Measurements from ENCODE around the gene ISM1. TPM values are rescaled to one million over a fixed set of nuclear protein-coding genes. Genes with fewer than 3 reads are reported as not detected.

The ISM1 gene
- total RNA-seq, 1 experiment from 2014 or later = 0.20 TPM

DNA sequence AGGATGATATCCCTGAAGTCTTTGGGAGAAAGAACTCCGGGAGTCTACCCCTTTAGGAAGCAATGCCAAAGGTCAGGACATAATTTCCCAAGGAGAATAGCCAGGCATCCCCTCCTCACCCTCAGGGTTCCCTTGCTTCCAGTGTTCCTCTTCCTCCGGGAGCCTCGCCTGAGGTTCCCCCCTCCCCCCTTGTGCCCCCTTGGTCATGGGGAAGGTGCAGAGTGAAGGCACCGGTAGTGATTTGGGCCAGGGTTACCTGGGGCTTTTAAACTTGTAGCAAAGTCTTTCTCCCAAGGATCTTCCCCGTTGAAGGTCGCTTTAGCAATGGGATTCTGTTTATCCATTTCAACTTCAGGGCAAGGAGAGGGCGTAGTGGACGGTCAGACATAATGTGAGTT lies 1.2 kb downstream of the ISM1 start:
- peaks cover 24% of the 10 kb centered on the region for H3K27me3 ChIP-seq (ENCODE audit: insufficient read depth, low read length)

More for the DNA sequence above, 1.2 kb downstream of the ISM1 start:
- H3K9ac ChIP-seq (ENCODE audit: extremely low read depth, insufficient read length, low read length) = no peak overlapping the region
- no peak overlapping the region for H2BK5ac ChIP-seq (ENCODE audit: insufficient read length, low read length)
- H4K8ac ChIP-seq (replicated peaks; ENCODE audit: insufficient read length, low read depth, low read length) = no peak overlapping the region
- H3K14ac ChIP-seq (ENCODE audit: insufficient read depth, low read length) = no peak overlapping the region
- H3K36me3 Mint-ChIP-seq (ENCODE audit: insufficient read depth in 1 of 3, low read depth in 3 of 3) = no peaks in the 10 kb centered on the region; a peak in 1 of 7 replicates
- no peak overlapping the region for H3T11ph ChIP-seq (ENCODE audit: low read length)
- peaks cover 79% of the 10 kb centered on the region for H3K27me3 Mint-ChIP-seq (ENCODE audit: low read depth)
- peaks cover 2% of the 10 kb centered on the region for H4K20me1 ChIP-seq (ENCODE audit: control insufficient read depth, insufficient read depth, insufficient read length)
- no peaks in the 10 kb centered on the region for H3K79me1 ChIP-seq (ENCODE audit: insufficient read depth, low read depth, low read length, poor library complexity, severe bottlenecking)
- no peaks in the 10 kb centered on the region for H3K4me1 ChIP-seq (ENCODE audit: insufficient read depth, low read length)
- no peaks in the 10 kb centered on the region for H3K9me3 ChIP-seq (ENCODE audit: control insufficient read depth, low read depth, low read length)
- H2AK5ac ChIP-seq (ENCODE audit: insufficient read length, low read length) = no peak overlapping the region
- TF ChIP-seq, protein P1, sequence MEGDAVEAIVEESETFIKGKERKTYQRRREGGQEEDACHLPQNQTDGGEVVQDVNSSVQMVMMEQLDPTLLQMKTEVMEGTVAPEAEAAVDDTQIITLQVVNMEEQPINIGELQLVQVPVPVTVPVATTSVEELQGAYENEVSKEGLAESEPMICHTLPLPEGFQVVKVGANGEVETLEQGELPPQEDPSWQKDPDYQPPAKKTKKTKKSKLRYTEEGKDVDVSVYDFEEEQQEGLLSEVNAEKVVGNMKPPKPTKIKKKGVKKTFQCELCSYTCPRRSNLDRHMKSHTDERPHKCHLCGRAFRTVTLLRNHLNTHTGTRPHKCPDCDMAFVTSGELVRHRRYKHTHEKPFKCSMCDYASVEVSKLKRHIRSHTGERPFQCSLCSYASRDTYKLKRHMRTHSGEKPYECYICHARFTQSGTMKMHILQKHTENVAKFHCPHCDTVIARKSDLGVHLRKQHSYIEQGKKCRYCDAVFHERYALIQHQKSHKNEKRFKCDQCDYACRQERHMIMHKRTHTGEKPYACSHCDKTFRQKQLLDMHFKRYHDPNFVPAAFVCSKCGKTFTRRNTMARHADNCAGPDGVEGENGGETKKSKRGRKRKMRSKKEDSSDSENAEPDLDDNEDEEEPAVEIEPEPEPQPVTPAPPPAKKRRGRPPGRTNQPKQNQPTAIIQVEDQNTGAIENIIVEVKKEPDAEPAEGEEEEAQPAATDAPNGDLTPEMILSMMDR (conservative IDR thresholded peaks at IDR 0.05) = no peak
- WGBS (ENCODE audit: extremely low coverage, insufficient read length, low lambda C conversion rate) = no CpG with 5 or more reads among the region's 8 CpGs
- H3K79me2 ChIP-seq (ENCODE audit: insufficient read depth, low read length) = no peaks in the 10 kb centered on the region
- no peak overlapping the region for H2BK12ac ChIP-seq (ENCODE audit: insufficient read length, low read depth, low read length)
- H3K4ac ChIP-seq (ENCODE audit: low read depth, low read length) = no peak overlapping the region
- no peak overlapping the region for H4K91ac ChIP-seq (ENCODE audit: insufficient read length, low read depth, low read length)
- H2AFZ ChIP-seq (ENCODE audit: low read length) = no peak overlapping the region
- H3K9me3 Mint-ChIP-seq = no peaks in the 10 kb centered on the region; a peak in 1 of 5 replicates
- no peak overlapping the region for H4K5ac ChIP-seq (ENCODE audit: insufficient read length, low read depth, low read length)
- H2BK120ac ChIP-seq (ENCODE audit: low read depth, low read length, poor library complexity, severe bottlenecking) = no peak overlapping the region
- H3K27ac ChIP-seq (ENCODE audit: insufficient read length, low read depth, low read length) = no peak overlapping the region
- H3K18ac ChIP-seq (ENCODE audit: insufficient read length, low read depth, low read length) = no peak overlapping the region
- no peak overlapping the region for H3K56ac ChIP-seq (ENCODE audit: insufficient read length, low read depth, low read length)
- DNase-seq = no peak
- no peak overlapping the region for H2BK20ac ChIP-seq (ENCODE audit: low read depth, low read length, poor library complexity, severe bottlenecking)
- H3K4me3 Mint-ChIP-seq = peak overlapping the region; percentile 65 to 90
- H3K4me2 ChIP-seq (ENCODE audit: insufficient read depth, insufficient read length, low read length) = peak overlapping the region; percentile 81
- H2BK15ac ChIP-seq (ENCODE audit: low read depth, low read length) = no peak overlapping the region
- H3K27ac Mint-ChIP-seq = no peak overlapping the region
- H3K4me1 Mint-ChIP-seq = peaks cover 16 to 17% of the 10 kb centered on the region in 2 experiments
- H3K23me2 ChIP-seq (ENCODE audit: insufficient read length, low read depth, low read length, poor library complexity, severe bottlenecking) = peaks cover 27% of the 10 kb centered on the region
- H3K23ac ChIP-seq (ENCODE audit: insufficient read length, low read depth, low read length) = no peak overlapping the region

Measured in H9 (cell line).